HK-2 (cell line): Measurements from ENCODE around the gene PLXNA4.

ENCODE experiments used
- DNase-seq: peaks from one replicate; pipeline ENCODE4 v3.0.0-alpha.2; 2018; ENCODE audit not compliant: unreplicated experiment

Gene PLXNA4

GRCh38 chr7:132475037-132475668, 101.1 kb downstream of the PLXNA4 start:
- DNase-seq: no peak

GRCh38 chr7:132472463-132473120, 103.7 kb downstream of the PLXNA4 start:
- DNase-seq: no peak

GRCh38 chr7:132471515-132471914, 104.8 kb downstream of the PLXNA4 start:
- DNase-seq: no peak

GRCh38 chr7:132469681-132470080, 106.6 kb downstream of the PLXNA4 start:
- DNase-seq: no peak

- DNase-seq: no peak
These were observed 107.0 kb downstream of the PLXNA4 start for GRCh38 chr7:132469264-132469663.

- DNase-seq: no peak
These were observed 109.9 kb downstream of the PLXNA4 start for GRCh38 chr7:132466367-132466766.

GRCh38 chr7:132465516-132465915, 110.8 kb downstream of the PLXNA4 start:
- no peak for DNase-seq

GRCh38 chr7:132464740-132465139, 111.5 kb downstream of the PLXNA4 start:
- no peak for DNase-seq

- no peak for DNase-seq
These were observed 112.3 kb downstream of the PLXNA4 start for GRCh38 chr7:132463922-132464321.

- DNase-seq: no peak
These were observed 113.8 kb downstream of the PLXNA4 start for GRCh38 chr7:132462478-132462877.

- DNase-seq: no peak
These were observed 115.2 kb downstream of the PLXNA4 start for GRCh38 chr7:132461032-132461592.

- DNase-seq: no peak
These were observed 117.5 kb downstream of the PLXNA4 start for GRCh38 chr7:132458729-132459128.

- DNase-seq: no peak
These were observed 118.6 kb downstream of the PLXNA4 start for GRCh38 chr7:132457658-132458057.

- no peak for DNase-seq
These were observed 119.9 kb downstream of the PLXNA4 start for GRCh38 chr7:132456418-132456817.

- DNase-seq: no peak
These were observed 120.9 kb downstream of the PLXNA4 start for GRCh38 chr7:132455378-132455777.

GRCh38 chr7:132453826-132454225, 122.4 kb downstream of the PLXNA4 start:
- DNase-seq: no peak

GRCh38 chr7:132451161-132451560, 125.1 kb downstream of the PLXNA4 start:
- no peak for DNase-seq

- DNase-seq: no peak
These were observed 125.6 kb downstream of the PLXNA4 start for GRCh38 chr7:132450696-132451095.

- DNase-seq: no peak
These were observed 126.1 kb downstream of the PLXNA4 start for GRCh38 chr7:132450188-132450587.

GRCh38 chr7:132446666-132447278, 129.5 kb downstream of the PLXNA4 start:
- no peak for DNase-seq

GRCh38 chr7:132446260-132446659, 130.0 kb downstream of the PLXNA4 start:
- no peak for DNase-seq

GRCh38 chr7:132443761-132444520, 132.3 kb downstream of the PLXNA4 start:
- no peak for DNase-seq
